Mucosa of rectum (tissue), 2 donors: Measurements from ENCODE around the gene CNN2.
A peak's percentile ranks its signal among the peaks of the same experiment; 100 is the strongest.

Experiments used
- H3K27ac ChIP-seq, 2 donors: one replicate each; pipeline ENCODE4 v1.7.0; 2013; ENCODE audit warnings: inconsistent platforms in 2 of 2, low read depth in 2 of 2, low read length in 2 of 2
- H3K27me3 ChIP-seq, 2 donors: one replicate each; pipeline ENCODE4 v1.7.0; 2013; ENCODE audit warnings: low read length in 2 of 2; ENCODE audit not compliant: control insufficient read depth in 2 of 2, insufficient read depth in 2 of 2
- H3K36me3 ChIP-seq, 2 donors: one replicate each; pipeline ENCODE4 v1.7.0; 2013; ENCODE audit warnings: low read length in 2 of 2; ENCODE audit not compliant: control insufficient read depth in 2 of 2, insufficient read depth in 2 of 2
- H3K4me1 ChIP-seq, 2 donors: one replicate each; pipeline ENCODE4 v1.7.0; 2013; ENCODE audit warnings: low read length in 2 of 2, mild to moderate bottlenecking in 1 of 2; ENCODE audit not compliant: control insufficient read depth in 2 of 2, insufficient read depth in 2 of 2
- H3K4me3 ChIP-seq, 2 donors: one replicate each; pipeline ENCODE4 v1.7.0; 2013; ENCODE audit warnings: low read length in 2 of 2
- H3K9ac ChIP-seq, 2 donors: one replicate each; pipeline ENCODE4 v1.7.0; 2013; ENCODE audit warnings: low read length in 2 of 2, low read depth in 1 of 2, mild to moderate bottlenecking in 1 of 2
- H3K9me3 ChIP-seq, 2 donors: one replicate each; pipeline ENCODE4 v1.7.0; 2013; ENCODE audit warnings: low read length in 2 of 2; ENCODE audit not compliant: control insufficient read depth in 2 of 2
- donor health status: healthy.
- donor health status: Normal muscosa, but diverticular disease.

The CNN2 gene

DNA sequence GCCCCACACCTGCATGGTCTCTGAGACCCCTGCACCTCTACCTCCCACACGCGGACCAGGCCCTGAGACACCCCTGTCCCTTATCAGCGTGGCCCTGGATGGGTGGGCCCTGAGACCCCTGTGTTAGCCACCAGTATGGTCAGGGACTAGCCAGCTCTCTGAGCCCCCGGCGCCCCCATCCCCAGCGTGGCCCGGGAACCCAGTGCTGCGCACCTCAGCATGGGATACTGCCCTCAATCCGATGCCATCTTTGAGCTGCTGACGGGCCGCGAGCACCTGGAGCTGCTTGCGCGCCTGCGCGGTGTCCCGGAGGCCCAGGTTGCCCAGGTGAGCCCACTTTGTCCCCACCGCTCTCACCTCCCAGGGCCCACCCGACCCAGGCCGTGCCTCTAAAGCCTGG is 35.6 kb downstream of the CNN2 start:
- Histone ChIP-seq H3K9me3 (no peaks in the 10 kb centered on the region), H3K9ac (no peak overlapping the region), H3K36me3 (peaks cover 0 to 4% of the 10 kb centered on the region in 2 donors), H3K27me3 (peaks cover 0 to 5% of the 10 kb centered on the region in 2 donors), H3K27ac (no peak overlapping the region), H3K4me3 (no peak overlapping the region), H3K4me1 (peaks cover 19 to 28% of the 10 kb centered on the region in 2 donors)

DNA sequence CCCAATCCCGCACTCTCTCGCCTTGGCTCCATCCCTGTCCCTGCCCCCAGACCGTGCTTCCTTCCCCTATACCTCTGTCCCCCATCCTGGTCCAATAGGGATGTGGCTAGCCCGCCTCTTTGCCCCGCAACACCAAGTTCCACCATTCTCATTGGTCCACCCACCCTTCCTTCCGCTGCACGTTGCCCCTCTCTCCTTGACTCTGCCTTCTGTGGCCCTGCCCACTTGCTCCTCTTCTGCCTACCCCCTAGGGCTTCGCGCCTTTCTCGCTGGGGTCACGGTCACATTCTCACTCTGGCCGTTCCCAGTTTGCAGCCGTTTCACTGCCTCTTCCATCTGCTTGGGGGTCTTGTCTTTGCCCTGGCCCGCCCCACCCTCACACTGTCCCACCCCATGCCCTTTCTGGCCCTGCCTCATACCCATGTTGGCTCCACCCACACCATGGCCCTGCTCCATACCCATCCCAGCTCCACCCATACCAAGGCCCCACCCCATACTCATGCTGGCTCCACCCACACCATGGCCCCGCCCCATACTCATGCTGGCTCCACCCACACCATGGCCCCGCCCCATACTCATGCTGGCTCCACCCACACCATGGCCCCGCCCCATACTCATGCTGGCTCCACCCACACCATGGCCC is 36.1 kb downstream of the CNN2 start:
- no peak overlapping the region for H3K9ac ChIP-seq
- H3K9me3 ChIP-seq = no peaks in the 10 kb centered on the region
- peaks cover 23 to 28% of the 10 kb centered on the region in 2 donors for H3K4me1 ChIP-seq
- no peak overlapping the region for H3K27ac ChIP-seq
- no peak overlapping the region for H3K4me3 ChIP-seq
- H3K36me3 ChIP-seq = peaks cover 0 to 4% of the 10 kb centered on the region in 2 donors
- H3K27me3 ChIP-seq = peaks cover 0 to 10% of the 10 kb centered on the region in 2 donors

DNA sequence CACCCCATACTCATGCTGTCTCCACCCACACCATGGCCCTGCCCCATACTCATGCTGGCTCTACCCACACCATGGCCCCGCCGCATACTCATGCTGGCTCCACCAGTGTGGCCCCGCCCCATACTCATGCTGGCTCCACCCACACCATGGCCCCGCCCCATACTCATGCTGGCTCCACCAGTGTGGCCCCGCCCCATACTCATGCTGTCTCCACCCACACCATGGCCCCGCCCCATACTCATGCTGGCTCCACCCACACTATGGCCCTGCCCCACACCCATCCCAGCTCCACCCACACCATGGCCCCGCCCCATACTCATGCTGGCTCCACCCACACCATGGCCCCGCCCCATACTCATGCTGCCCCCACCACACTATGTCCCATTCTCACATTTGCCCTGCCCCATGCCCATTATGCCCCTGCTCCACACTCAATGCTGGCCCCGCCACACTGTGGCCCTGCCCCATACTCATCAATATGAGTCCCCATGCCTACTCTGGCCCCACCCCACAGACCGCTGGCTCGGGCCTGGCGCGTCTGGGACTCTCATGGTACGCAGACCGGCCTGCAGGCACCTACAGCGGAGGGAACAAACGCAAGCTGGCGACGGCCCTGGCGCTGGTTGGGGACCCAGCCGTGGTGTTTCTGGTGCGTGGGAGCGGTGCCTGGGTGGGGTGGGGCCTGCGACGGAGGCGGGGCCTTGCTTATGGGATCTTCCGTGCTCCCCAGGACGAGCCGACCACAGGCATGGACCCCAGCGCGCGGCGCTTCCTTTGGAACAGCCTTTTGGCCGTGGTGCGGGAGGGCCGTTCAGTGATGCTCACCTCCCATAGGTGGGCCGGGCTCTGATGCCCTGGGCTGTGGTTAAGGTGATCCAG is 36.9 kb downstream of the CNN2 start:
- Histone ChIP-seq H3K27me3 (peaks cover 2 to 11% of the 10 kb centered on the region in 2 donors), H3K4me3 (no peak overlapping the region), H3K9ac (no peak overlapping the region), H3K4me1 (peaks cover 23 to 28% of the 10 kb centered on the region in 2 donors), H3K9me3 (no peaks in the 10 kb centered on the region), H3K36me3 (peaks cover 0 to 4% of the 10 kb centered on the region in 2 donors), H3K27ac (no peak overlapping the region)

DNA sequence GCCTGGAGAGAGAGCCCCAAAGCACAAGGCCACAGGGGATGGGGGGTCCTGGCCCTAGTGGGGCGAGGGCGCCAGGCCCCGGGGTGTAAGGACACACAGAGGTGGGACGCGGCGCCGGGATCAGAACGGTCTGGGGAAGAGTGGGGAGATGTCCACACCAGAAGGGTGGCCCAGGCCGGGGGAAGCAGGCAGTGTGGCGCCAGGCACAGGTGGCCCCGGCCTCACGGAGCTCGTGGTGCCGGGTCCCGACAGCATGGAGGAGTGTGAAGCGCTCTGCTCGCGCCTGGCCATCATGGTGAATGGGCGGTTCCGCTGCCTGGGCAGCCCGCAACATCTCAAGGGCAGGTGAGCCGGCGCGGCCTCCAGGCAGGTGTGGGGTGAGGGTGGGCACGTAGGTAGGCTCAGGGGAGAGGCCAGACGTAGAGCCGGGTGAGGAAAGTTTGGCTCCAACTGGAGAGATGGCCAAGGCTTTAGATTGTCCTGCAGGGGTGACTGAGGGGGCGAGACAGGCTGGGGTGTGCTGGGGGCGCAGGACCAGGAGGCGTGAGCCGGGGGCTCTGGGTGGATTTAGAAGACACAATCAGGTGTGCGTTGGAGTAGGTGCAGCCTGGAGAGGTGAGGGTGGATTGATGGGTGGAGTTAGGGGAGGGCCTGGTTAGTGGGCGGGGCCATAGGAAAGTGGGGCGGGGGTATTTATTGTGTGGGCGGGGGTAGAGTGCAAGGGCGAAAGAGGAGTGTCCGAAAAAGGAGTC is 37.7 kb downstream of the CNN2 start:
- peak overlapping the region in 1 of 2 donors; percentile 26 for H3K4me3 ChIP-seq
- no peaks in the 10 kb centered on the region for H3K9me3 ChIP-seq
- peak overlapping the region in 1 of 2 donors; percentile 43 for H3K9ac ChIP-seq
- peaks cover 5 to 17% of the 10 kb centered on the region in 2 donors for H3K27me3 ChIP-seq
- peaks cover 26 to 34% of the 10 kb centered on the region in 2 donors for H3K4me1 ChIP-seq
- H3K36me3 ChIP-seq = no peaks in the 10 kb centered on the region
- H3K27ac ChIP-seq = no peak overlapping the region

DNA sequence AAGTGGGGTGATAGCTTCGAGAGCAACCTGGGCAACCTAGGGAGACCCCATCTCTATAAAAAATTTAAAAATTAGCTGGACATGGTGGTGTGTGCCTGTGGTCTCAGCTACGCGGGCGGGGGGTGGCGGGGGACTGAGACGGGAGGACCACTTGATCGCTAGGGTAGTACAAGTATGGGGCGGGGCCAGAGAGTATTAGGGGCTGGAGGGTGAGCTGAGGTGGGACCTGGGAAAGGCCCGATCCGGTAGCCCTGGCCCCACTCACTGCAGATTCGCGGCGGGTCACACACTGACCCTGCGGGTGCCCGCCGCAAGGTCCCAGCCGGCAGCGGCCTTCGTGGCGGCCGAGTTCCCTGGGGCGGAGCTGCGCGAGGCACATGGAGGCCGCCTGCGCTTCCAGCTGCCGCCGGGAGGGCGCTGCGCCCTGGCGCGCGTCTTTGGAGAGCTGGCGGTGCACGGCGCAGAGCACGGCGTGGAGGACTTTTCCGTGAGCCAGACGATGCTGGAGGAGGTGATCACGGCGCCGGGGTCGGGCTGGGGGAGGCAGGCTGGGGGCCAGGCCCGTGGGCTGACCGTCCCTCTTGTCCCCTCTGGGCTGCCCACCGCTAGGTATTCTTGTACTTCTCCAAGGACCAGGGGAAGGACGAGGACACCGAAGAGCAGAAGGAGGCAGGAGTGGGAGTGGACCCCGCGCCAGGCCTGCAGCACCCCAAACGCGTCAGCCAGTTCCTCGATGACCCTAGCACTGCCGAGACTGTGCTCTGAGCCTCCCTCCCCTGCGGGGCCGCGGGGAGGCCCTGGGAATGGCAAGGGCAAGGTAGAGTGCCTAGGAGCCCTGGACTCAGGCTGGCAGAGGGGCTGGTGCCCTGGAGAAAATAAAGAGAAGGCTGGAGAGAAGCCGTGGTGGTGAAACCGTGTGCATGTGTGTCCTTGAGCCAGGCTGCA is 38.5 kb downstream of the CNN2 start:
- Histone ChIP-seq H3K4me3 (peak overlapping the region; percentile 0 to 26), H3K9me3 (no peaks in the 10 kb centered on the region), H3K27ac (peak overlapping the region; percentile 40 to 54), H3K27me3 (peaks cover 5 to 24% of the 10 kb centered on the region in 2 donors), H3K36me3 (no peaks in the 10 kb centered on the region), H3K4me1 (peaks cover 30 to 39% of the 10 kb centered on the region in 2 donors), H3K9ac (peak overlapping the region in 1 of 2 donors; percentile 43)

DNA sequence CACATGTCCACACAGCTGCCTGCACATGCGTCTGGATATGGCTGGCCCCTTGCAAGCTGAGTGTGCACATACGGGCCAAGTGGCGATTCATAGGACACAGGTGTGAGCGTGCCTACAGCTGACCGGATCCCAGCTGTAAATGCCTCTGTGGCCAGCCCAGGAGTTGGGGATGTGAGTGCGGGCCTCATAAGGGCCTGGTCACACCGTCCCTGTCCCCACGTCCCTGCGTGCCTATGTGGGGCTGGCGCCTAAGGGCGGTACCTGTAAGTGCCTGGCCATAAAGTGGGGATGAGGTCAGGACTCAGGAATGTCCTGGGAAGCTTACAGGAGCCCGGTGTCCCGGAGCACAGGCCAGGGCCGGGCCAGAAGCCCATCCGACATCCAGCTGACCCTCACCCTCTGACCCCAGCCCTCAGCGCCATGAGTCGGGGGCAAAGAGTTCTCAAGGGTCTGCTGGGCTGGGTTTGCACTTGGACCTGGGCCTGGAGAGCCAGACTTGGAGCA is 39.2 kb downstream of the CNN2 start:
- peaks cover 30 to 39% of the 10 kb centered on the region in 2 donors for H3K4me1 ChIP-seq
- no peaks in the 10 kb centered on the region for H3K9me3 ChIP-seq
- H3K9ac ChIP-seq = peak overlapping the region in 1 of 2 donors; percentile 27
- H3K4me3 ChIP-seq = peak overlapping the region; percentile 26 to 59
- H3K36me3 ChIP-seq = no peaks in the 10 kb centered on the region
- peak overlapping the region; percentile 40 to 57 for H3K27ac ChIP-seq
- H3K27me3 ChIP-seq = peaks cover 5 to 28% of the 10 kb centered on the region in 2 donors

DNA sequence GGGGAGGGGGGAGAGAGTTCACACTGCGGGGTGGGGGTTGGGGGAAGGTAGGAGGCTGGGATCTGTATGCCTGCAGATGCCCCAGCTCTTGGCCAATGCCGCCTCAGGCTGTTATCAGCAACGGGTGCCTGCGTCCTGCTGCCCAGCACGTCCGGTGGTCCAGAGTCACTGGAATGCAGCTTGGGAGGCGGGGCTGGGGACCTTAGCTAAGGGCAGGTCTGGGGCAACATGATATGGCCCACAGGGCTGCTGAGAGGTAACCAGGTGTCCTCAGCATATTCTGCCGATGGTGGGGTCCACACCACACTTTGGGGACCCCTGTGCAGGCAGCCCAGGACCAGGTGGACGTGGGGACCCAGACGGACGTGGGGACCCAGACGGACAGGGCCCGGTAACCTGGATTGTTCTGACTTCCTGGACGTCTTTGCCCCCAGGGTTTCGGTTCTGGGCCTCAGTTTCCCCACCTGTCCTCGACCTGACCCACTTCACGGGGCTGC is 39.9 kb downstream of the CNN2 start:
- no peaks in the 10 kb centered on the region for H3K36me3 ChIP-seq
- peaks cover 5 to 31% of the 10 kb centered on the region in 2 donors for H3K27me3 ChIP-seq
- peak overlapping the region in 1 of 2 donors; percentile 55 for H3K9ac ChIP-seq
- peaks cover 30 to 39% of the 10 kb centered on the region in 2 donors for H3K4me1 ChIP-seq
- peak overlapping the region; percentile 53 to 59 for H3K4me3 ChIP-seq
- peak overlapping the region; percentile 57 to 80 for H3K27ac ChIP-seq
- no peaks in the 10 kb centered on the region for H3K9me3 ChIP-seq

DNA sequence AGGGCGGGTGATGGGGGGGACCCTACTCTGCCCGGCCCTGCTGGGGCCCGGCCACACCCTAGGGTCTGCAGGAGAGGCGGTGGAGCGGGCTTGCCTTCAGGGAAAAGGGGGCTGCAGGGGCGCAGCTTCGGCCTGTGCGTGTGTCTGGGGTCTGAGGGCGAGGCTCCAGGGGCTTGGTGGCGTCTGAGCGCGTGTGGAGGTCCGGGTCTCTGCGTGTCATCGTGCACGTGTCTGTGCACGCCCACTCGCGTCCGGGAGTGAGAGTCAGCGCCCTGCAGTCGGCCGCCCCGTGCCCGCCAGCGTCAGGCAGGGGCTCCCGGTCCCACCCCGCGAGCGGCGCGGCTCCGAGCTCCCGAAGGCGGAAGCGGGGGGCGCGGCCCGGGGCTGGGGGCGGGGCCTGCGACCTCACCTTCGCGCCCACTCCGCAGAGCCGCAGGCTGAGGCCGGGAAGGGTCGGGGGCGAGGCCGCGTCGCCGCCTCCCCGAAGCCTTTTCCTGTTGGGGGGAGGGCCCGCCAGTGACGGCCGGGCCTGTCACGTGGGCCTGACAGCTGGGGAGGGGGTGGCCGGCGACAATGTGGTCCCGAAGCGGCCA is 40.4 kb downstream of the CNN2 start, which contains the start of gene ARHGAP45:
ARHGAP45 (plus strand) TSS at position 420 of the 593 bp plus-strand sequence. CDS start 239 bp downstream, outside the sequence.
- Histone ChIP-seq H3K9me3 (no peaks in the 10 kb centered on the region), H3K4me3 (peak within 1 kb of the TSS; percentile 53 to 59), H3K27me3 (peaks cover 5 to 34% of the 10 kb centered on the region in 2 donors), H3K27ac (peak within 1 kb of the TSS; percentile 57 to 80), H3K36me3 (no peaks in the 10 kb centered on the region), H3K9ac (peak within 1 kb of the TSS; percentile 47 to 55), H3K4me1 (peaks cover 30 to 39% of the 10 kb centered on the region in 2 donors)
